Transverse colon (tissue), 4 donors: Measurements from ENCODE around the gene PPM1F. TPM values are rescaled to one million over a fixed set of nuclear protein-coding genes. Genes with fewer than 3 reads are reported as not detected.

Experiments
- DNase-seq: peaks from one replicate; pipeline ENCODE4 v3.0.0-alpha.2; 2019
- H3K27ac ChIP-seq, 4 donors: fragments of 200-600 bp; sonication (generic); 2 replicates each; pipeline ENCODE4 v1.5.1; 2016 to 2018; ENCODE audit warnings: inconsistent platforms in 4 of 4
- H3K27me3 ChIP-seq: fragments of 200-600 bp; sonication (generic); 2 replicates; pipeline ENCODE4 v1.5.1; 2017; ENCODE audit warnings: inconsistent platforms
- H3K36me3 ChIP-seq, 4 donors: fragments of 200-600 bp; sonication (generic); 2 replicates each; pipeline ENCODE4 v1.5.1; 2017 to 2019; ENCODE audit warnings: inconsistent platforms in 4 of 4
- H3K4me1 ChIP-seq, 4 donors: fragments of 200-600 bp; sonication (generic); 2 replicates each; pipeline ENCODE4 v1.5.1; 2017 to 2020; ENCODE audit warnings: inconsistent platforms in 4 of 4
- H3K4me3 ChIP-seq, 4 donors: fragments of 200-600 bp; sonication (generic); 1 replicate in 1 of 4; 2 replicates in 3 of 4; pipeline versions ENCODE4 v1.5.1 to v1.6.1; 2017 to 2019; ENCODE audit warnings: inconsistent platforms in 4 of 4
- H3K9me3 ChIP-seq, 2 donors: fragments of 200-600 bp; sonication (generic); 2 replicates each; pipeline ENCODE4 v1.5.1; 2017 to 2019; ENCODE audit warnings: inconsistent platforms in 2 of 2
- CTCF ChIP-seq, 5 experiments: fragments of 200-600 bp in 3 of 5; fragments of 450-650 bp in 2 of 5; sonication (generic) in 3 of 5; IDR thresholded peaks; 1 replicate in 2 of 5; 2 replicates in 3 of 5; pipeline ENCODE4 v1.5.1; 2016 to 2017; ENCODE audit warnings: antibody characterized with exemption in 5 of 5, inconsistent platforms in 3 of 5, mild to moderate bottlenecking in 2 of 5, moderate library complexity in 1 of 5
- EP300 ChIP-seq: sonication (generic); formaldehyde crosslinking; IDR thresholded peaks from one replicate; pipeline ENCODE4 v1.6.1; 2017; ENCODE audit warnings: antibody characterized with exemption, low read depth
- POLR2A ChIP-seq: fragments of 450-650 bp; IDR thresholded peaks from one replicate; pipeline ENCODE4 v1.6.1; 2016; ENCODE audit warnings: antibody characterized with exemption, mild to moderate bottlenecking, moderate library complexity
- POLR2AphosphoS5 ChIP-seq, 3 donors: sonication (generic); formaldehyde crosslinking; IDR thresholded peaks; one replicate each; pipeline ENCODE4 v1.6.1; 2016; ENCODE audit warnings: antibody characterized with exemption in 3 of 3
- WGBS, 2 donors: methylation state at CpG; one replicate each; pipeline ENCODE4 v1.1.5; 2018; ENCODE audit warnings: low coverage in 1 of 2; 5-methylcytosine and 5-hydroxymethylcytosine counted together
- in situ Hi-C, 4 donors: fragments of 200-750 bp; cut with MboI; loops; one replicate each; pipeline versions ENCODE4 v1.15.0 to v1.15.1; 2017; ENCODE audit warnings: low sequenced_read_pairs in 3 of 4, low pct_ligation_motif_present in 1 of 4, low pct_unique_long_range_greater_than_20kb in 1 of 4
- intact Hi-C: fragments of 100-400 bp; cut with DNase I; formaldehyde crosslinking; loops from one replicate; pipeline ENCODE4 v1.15.1; 2023; ENCODE audit warnings: low total_unique reads
- total RNA-seq, 4 donors: library from RNA; depleted of rRNA; stranded (reverse); fragments of >200 nt; gene quantifications; one replicate each; pipeline ENCODE4 v1.1.0, GENCODE V29; 2016

PPM1F gene
- total RNA-seq, 4 donors from 2014 or later, result 11.2 to 18.7 (median 14.9) TPM

GRCh38 chr22:21921184-21921721 is 31.4 kb downstream of the PPM1F start:
- TF ChIP-seq POLR2AphosphoS5 (IDR thresholded peaks at IDR 0.05) (no peak), CTCF (IDR thresholded peaks at IDR 0.05) (no peak), POLR2A (no peak), EP300 (no peak)

GRCh38 chr22:21920341-21921183 is 32.1 kb downstream of the PPM1F start:
- no peaks in the 10 kb centered on the region for H3K27me3 ChIP-seq
- WGBS, 2 donors, result 86 to 87% methylated on average over 4 to 14 of the region's 16 CpGs
- H3K4me1 ChIP-seq, result no peaks in the 10 kb centered on the region
- H3K27ac ChIP-seq, result no peak overlapping the region
- no peak overlapping the region for H3K4me3 ChIP-seq
- no peaks in the 10 kb centered on the region for H3K36me3 ChIP-seq
- TF ChIP-seq POLR2A (no peak), EP300 (no peak), POLR2AphosphoS5 (IDR thresholded peaks at IDR 0.05) (no peak)
- DNase-seq, result no peak
- in situ Hi-C loops, result no loop called here
- no peaks in the 10 kb centered on the region for H3K9me3 ChIP-seq
- intact Hi-C loops, result no loop called here

More at GRCh38 chr22:21921184-21921721, 31.4 kb downstream of the PPM1F start:
- H3K4me3 ChIP-seq, result no peak overlapping the region
- no peaks in the 10 kb centered on the region for H3K9me3 ChIP-seq
- in situ Hi-C loops, result no loop called here
- intact Hi-C loops, result no loop called here
- no peaks in the 10 kb centered on the region for H3K4me1 ChIP-seq
- no peak overlapping the region for H3K27ac ChIP-seq
- no peaks in the 10 kb centered on the region for H3K36me3 ChIP-seq
- no peaks in the 10 kb centered on the region for H3K27me3 ChIP-seq
- 77% methylated on average over 11 of the region's 13 CpGs; no CpG with 5 or more reads in 1 of the 2 donors for WGBS, 2 donors
- DNase-seq, result no peak

DNA sequence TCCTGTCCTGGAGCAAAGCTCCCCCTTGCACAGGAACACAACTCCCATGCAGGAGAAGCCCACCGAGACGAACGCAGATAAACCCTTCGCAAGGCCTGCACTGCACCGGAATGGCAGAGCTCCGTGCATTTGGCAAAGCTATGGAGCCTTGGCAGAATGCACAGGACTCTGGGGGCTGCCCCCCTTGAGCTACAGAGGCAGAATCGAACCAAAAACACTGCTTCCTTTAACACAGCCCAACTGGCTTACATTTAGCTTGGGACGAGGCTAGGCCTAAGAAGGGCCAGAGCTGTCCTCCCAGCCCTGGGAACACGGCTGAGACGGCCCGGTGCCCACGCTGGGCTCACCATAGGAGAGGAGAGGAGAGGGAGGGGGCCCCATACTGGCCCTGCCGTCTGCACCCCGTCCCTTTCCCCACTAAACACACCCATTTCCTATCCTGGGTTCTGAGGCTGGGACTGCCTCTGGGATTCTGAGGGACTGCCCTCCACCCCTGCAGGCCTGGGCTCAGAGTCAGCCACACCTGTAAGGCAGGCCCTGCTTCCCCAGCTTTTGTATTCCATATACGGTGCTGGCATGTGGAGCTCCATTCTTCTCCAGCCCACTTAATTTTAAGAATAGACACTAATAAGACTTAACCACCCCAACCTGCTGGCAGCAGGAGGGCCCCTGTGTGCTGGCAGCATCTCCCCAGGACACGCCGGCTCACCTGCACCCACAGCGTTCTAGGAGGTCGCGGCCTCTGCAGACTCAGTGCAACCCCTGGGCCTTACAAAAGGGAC is 32.9 kb downstream of the PPM1F start:
- H3K27me3 ChIP-seq, result no peaks in the 10 kb centered on the region
- H3K27ac ChIP-seq, result no peak overlapping the region
- H3K36me3 ChIP-seq, result no peaks in the 10 kb centered on the region
- no peak for DNase-seq
- in situ Hi-C loops, result no loop called here
- no peak overlapping the region for H3K4me3 ChIP-seq
- 80 to 83% methylated on average over 1 to 20 of the region's 20 CpGs for WGBS, 2 donors
- no peaks in the 10 kb centered on the region for H3K9me3 ChIP-seq
- TF ChIP-seq POLR2AphosphoS5 (IDR thresholded peaks at IDR 0.05) (no peak), CTCF (IDR thresholded peaks at IDR 0.05) (no peak), POLR2A (no peak), EP300 (no peak)
- no peaks in the 10 kb centered on the region for H3K4me1 ChIP-seq
- intact Hi-C loops, result no loop called here

DNA sequence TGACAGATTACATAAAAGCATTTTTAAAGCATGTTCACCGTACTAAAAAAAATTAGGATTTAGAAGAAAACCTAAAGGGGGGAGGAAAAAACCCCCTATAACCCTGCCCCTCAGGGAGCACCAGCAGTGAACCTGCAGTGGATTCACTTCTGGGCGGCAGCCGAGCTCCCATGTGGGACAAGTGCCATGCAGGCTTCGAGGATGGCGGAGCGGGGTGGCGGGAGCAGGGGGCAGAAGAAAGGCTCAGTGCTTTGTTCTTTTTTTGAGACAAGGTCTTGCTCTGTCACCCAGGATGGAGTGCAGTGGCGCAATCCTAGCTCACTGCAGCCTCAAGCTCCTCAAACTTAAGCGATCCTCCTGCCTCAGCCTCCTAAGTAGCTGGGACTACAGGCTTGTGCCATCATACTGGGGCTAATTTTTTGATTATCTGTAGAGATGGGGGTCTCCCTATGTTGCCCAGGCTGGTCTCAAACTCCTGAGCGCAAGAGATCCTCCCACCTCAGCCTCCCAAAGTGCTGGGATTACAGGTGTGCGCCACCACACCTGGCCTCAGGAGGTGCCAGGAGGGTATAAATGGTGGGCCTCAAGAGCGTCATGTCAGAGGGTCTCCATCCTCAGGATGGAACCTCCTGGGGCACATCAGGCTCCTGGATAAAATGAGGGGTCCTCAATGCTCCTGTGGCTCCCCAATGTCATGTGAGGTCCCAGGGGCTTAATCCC is 34.0 kb downstream of the PPM1F start:
- H3K9me3 ChIP-seq, result no peaks in the 10 kb centered on the region
- intact Hi-C loops (no loop called here), in situ Hi-C loops (no loop called here)
- 80 to 95% methylated on average over 4 to 12 of the region's 12 CpGs for WGBS, 2 donors
- H3K4me1 ChIP-seq, result no peaks in the 10 kb centered on the region
- TF ChIP-seq POLR2AphosphoS5 (IDR thresholded peaks at IDR 0.05) (no peak), POLR2A (no peak)
- no peaks in the 10 kb centered on the region for H3K36me3 ChIP-seq
- H3K27ac ChIP-seq, result no peak overlapping the region
- no peak overlapping the region for H3K4me3 ChIP-seq
- H3K27me3 ChIP-seq, result no peaks in the 10 kb centered on the region
- DNase-seq, result no peak
